Stimulated activated CD8-positive, alpha-beta memory T cell treated with anti-CD3 and anti-CD28 coated beads, Interleukin-15, amount 100 ng/mL, for 48 hours (primary cell): Measurements from ENCODE around the gene NEK6.
A peak's percentile ranks its signal among the peaks of the same experiment; 100 is the strongest.

Experiments used
- DNase-seq, 2 donors: peaks; one replicate each; pipeline ENCODE4 v3.0.0-alpha.2; 2020; ENCODE audit warnings: low read depth in 2 of 2

The NEK6 gene

DNA sequence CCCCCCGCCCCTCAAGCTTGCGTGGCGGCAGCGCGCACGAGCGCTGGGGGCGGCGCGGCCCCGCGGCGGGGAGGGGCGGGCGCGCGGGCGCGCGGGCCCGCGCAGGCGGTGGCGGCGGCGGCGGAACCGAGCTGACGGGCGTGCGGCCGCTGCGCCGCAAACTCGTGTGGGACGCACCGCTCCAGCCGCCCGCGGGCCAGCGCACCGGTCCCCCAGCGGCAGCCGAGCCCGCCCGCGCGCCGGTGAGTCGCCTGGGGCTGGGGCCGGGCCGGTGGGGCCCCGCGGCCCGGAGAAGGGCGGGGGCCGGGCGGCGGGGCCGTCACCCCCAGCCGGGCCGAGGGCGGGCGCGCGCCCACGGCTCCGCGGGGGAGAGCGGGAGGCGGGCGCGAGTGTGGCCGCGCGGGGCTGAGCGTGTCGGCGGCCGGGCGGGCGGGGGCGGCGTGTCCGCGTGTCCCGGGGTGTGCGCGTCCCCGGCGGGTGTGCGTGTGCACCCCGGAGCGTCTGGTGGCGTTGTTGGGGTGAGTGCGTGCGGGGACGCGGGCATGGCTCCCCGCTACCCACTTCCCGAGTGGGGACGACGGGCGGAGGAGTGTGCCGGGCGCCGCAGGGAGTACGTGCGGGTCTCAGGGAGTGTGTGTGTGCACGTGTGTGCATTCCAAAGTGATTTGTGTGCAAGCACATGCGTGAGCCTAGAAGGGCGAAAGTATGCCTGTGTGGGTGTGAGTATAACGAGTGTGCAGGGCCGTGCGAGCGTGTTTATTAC lies at the start of gene NEK6:
Gene NEK6 (plus strand): TSS at position 106 of the 763 bp plus-strand sequence. CDS start 44,016 bp downstream, outside the sequence.
- no peak for DNase-seq

- peak in 1 of 2 donors; percentile 30 for DNase-seq
These were observed 49.2 kb upstream of the NEK6 start for GRCh38 chr9:124208571-124208970.

- no peak for DNase-seq
These were observed 48.5 kb upstream of the NEK6 start for GRCh38 chr9:124209279-124209678.

DNA sequence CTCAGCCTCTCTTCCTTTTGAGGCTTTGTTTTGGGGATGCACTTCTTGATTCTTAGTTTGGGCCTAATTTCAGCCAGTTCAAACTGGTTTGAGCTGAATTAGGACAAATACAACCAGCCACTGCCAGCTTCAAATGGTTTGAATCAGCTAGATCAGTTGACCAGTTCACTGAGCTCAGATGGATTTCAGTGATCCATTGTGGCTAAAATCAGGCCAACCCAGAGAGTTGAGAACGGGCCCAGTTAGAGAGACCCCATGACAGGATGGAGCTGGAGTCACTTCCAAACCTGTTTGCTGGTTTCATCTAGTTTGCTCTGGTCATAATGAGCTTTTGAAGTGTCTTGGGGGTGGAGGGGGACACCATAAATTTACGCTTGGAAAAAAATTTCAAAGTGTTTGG lies 48.0 kb upstream of the NEK6 start:
- DNase-seq: no peak

DNA sequence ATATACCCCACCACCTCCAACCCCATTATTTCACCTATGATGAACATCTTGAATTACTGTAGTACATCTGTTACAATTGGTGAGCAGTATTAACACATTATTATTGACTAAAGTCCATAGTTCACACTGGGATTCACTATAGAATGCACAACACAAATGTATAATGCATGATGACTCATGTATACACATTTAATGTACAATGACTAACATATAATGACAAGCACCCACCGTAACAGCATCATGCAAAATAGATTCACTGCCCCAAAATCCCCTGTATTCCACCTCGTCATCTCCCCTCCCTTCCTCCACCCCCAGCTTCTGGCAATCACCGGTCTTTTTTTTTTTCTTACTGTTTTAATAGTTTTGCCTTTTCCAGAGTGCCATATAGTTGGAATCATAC lies 47.1 kb upstream of the NEK6 start:
- peak in 1 of 2 donors; percentile 41 for DNase-seq

DNA sequence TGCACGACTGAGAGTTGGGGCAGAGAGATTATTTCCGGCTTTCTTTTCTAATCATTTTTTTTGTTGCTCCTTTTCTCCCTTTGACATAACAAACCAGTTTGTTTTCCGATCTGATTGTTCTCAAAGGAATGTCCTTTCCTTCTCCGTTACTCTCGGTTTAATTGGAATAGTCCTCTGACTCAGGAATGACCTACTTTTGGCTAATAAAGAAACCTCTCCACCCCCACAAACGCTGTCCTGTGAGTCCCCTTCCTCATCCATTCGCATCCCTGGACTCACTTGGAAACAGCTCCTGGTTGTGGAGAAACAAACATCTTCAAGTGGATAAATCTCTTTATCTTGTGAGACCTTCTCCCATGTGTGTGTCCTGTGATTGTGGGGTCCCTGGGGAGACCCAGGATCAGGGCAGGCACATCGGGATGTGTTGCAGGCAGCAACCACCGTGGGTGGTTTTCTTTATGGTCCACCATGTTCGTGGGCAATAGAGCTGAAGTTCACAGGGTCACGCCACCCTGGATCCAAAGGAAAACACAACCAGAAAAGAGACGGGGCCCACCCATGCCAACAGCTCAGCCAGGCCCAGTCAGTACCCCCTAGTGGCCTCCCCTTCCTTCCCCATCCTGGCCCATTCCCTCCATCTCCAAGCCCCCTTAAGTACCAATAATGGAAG lies 45.2 kb upstream of the NEK6 start:
- no peak for DNase-seq

- DNase-seq: no peak
These were observed 44.4 kb upstream of the NEK6 start for GRCh38 chr9:124213396-124213795.

DNA sequence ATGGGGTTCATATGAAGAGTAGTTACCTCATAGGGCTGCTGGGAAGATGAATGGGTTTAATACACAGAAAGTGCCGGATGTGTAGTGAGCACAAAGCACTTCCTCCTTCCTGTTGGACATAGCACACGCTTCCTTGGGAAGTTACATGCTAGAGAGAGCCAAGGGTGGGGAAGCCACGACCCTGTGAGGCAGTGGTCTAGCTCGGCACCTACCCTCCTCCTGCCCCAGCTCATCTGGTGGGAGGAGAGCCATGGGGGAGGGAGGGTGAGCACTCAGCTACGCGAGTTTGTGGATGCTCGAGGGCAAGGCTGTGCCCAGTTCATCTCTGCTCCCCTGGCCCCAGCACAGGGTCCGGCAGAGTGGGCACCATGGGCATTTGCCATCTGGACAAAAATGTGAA lies 43.6 kb upstream of the NEK6 start:
- no peak for DNase-seq

DNA sequence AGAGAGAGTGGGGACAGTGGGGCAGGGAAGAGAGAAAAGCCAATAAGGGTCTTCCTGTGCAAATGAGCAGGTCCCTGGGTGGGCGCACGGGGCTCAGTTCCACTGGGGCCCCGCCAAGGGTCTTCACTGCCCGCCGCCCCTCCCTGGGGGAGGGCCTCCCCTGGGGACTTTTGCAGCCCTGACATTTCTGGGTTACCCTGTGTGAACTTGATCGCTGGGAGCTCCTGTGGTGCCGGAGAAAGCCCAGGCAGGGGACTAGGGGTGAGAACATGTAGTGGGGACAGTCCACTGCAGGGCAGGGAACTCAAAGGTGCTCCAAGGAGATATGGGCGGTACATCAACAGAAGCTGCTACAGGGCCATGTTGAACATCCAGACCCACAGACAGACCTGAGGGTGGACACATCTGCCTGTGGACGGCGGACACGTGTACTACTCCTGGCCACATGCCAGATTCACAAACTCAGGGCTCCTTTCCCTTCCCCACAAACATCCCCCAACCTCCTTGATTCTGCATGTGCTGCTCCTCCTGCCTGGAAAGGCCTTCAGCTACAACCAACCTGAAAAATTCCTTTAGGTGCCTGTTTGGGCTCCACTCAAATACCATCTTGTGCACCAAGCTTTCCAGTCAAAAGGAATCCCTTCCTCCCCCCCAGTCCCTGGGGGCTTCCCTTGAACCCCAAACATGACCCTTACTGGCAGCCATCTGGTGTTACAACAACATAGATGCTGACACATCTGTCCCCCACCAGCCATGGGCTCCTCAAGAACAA lies 43.0 kb upstream of the NEK6 start:
- DNase-seq: no peak

GRCh38 chr9:124215368-124215910 lies 42.3 kb upstream of the NEK6 start:
- no peak for DNase-seq

DNA sequence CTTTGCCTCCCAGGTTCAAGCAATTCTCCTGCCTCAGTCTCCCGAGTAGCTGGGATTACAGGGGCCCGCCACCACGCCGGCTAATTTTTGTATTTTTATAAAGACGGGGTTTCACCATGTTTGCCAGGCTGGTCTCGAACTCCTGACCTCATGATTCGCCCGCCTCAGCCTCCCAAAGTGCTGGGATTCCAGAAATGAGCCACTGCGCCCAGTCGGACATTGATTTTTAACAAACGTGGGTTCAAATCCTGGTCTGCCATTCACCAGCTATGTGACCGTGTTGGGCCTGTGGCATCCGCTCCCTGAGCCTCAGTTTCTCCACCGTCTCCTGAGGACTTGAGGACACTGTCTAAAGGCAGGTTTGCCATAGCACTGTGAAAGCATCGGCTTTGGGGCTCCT lies 41.8 kb upstream of the NEK6 start:
- DNase-seq: no peak

DNA sequence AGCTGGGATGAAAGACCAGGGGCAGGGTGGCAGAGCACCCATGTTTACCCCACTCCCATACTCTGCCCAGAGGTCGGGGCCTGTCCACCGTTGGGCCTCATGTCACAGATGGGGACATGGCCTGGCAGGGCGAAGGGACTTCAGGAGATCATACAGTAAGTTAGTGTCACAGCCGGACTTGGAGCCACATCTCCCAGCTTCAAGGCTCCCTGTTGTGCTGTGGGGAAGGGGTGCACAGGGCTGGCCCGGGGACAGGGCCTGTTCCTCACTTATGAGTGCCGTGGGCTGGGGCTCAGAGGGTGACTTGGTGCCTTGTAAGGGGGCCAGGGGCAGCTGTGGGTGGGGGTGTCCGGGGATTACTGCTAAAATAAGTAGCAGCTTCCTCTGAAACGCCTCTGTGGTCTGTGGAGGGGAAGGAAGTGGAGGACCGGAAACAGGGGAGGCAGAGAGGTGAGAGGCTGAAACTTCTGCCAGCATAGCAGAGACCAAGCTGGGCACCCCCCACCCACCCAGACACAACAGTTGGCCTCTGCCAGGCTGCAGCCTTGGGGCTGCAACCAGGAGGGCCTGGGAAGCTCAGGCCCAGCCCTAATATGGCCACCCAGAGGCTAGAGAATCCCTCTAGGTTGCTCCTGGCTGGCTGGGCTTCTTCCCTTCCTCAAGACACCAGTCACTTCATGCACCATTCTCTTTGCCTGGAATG lies 41.1 kb upstream of the NEK6 start:
- peak; percentile 62 to 66 for DNase-seq

DNA sequence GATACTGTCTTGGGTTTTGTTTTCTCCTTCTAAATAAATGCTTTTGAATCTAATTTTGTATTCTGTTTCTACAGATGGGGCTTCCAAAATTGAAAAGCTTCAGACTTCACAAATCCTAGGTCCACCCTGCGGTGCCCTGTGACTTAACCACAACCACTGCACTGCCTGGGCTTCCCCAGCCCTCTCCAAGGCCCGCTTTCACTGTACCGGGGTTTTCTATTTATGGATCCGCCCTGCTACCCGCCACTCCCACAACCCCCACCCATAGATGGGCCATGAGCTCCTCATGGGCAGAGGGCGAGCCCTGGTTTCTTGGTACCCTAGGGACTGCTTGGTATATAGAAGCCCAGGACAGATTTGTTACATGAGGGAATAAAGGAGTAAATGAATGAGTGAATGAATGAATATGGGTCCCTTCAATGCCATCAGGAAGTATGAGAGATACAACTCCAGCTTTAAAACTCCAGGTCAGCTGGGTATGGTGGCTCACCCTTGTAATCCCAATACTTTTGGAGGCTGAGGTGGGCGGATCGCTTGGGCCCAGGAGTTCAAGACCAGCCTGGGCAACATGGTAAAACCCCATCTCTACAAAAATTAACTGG lies 39.8 kb upstream of the NEK6 start:
- no peak for DNase-seq

DNA sequence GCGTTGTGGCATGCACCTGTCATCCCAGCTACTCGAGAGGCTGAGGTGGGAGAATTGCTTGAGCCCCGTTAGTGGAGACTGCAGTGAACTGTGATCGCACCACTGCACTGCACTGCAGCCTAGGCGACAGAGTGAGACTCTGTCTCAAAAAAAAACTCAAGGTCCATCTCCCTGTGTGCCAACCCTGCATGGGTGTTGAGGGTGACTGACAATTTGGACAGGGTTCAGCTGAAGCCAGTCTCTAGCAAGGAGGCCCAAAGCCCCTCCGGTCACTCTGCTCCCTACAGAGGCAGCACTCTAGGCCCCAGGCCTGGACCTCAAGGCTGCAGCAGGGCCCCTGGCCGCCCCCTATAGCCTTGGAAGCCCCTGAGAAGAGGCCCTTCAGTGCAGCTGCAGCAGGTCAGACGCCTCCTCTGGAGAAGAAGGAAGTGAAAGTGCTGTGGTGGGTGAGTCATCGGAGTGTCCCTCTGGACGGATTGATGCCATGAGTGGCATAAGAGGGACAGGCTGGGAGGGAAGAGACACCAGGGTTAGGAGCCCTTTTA lies 39.2 kb upstream of the NEK6 start:
- peak in 1 of 2 donors; percentile 54 for DNase-seq

DNA sequence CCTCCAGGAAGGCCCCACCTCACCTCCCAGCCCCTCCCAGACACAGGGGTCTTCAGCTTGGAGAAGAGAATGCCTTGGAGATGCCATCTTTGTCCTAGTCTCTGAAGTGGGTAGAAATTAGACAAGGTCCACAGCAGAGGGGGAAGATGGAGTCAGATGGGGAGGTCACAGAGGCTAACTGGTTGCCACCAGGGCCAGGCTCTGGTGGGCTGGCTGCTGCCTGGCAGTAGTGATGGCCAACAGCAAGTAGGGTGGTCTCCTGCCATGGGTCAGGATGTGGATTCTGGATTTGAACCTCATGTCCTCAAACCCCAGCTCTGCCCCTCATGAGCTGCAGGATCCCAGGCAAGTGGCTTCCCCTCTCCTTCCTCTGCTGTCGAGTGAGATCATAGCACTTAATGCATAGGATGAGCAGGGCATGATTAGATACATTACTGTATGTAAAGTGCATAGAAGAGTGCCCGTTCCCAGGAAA lies 38.7 kb upstream of the NEK6 start:
- no peak for DNase-seq

DNA sequence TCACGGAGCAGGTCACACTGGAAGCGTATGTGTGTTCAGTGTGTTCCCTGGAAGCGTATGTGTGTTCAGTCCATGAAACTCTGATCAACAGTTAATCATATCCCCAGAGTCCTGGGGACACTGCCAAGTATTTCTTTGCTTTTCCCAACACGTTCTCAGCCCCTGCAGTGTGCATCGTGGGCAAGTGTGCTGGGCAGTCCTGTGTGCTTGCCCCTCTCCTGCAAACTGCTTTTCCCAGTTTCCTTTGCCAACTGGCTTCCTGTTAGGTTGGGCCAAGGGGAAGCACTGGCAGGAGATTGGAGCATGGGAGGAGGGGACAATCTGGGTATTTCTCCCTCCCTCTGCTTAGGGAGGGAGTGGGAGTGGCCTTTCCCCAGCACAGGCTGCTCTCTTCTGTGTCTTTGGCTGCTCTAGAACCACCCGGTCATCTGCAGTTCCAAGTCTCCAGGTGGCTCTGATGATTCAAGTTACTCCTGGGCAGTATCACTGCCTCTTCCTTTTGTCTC lies 36.8 kb upstream of the NEK6 start:
- DNase-seq: no peak

DNA sequence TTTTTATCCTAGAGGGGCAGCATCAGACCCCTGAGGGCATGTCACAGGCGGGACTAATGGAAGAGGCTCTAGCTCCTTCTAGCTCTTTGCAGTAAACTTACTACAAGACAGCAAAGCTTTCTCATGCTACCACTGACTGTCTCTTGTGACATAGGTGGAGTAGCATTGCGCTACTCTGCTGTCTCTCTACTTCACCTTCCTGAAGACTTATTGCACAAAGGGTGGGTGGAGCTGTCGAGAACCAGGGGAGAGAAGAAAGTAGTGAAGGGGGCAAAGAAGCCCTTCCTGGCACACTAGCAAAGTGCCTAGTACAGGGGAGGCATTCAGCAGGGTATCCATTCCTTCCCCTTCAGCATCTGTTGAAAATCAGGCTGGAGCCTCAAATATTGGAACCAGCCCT lies 36.1 kb upstream of the NEK6 start:
- no peak for DNase-seq

DNA sequence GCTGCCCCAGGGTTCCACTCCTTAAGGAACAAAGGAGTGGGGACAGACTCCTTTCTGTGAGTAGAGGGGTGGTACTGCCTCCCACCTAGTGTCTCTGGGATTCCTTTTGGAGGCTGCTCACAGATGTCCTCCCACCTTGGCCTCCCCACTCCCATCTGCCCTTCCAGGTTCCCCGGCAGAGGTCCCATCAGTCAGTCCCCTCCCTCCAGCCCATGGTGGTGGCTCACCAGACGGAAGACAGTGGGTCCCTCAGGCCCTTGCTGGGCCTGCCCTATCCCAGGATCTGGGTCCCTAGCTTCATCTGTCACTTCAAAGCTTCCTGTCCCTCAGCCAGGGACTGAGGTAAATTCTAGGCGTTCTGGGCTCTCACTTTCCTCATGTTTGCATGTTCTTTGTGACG lies 35.6 kb upstream of the NEK6 start:
- no peak for DNase-seq

GRCh38 chr9:124222918-124223720 lies 34.6 kb upstream of the NEK6 start:
- no peak for DNase-seq

DNA sequence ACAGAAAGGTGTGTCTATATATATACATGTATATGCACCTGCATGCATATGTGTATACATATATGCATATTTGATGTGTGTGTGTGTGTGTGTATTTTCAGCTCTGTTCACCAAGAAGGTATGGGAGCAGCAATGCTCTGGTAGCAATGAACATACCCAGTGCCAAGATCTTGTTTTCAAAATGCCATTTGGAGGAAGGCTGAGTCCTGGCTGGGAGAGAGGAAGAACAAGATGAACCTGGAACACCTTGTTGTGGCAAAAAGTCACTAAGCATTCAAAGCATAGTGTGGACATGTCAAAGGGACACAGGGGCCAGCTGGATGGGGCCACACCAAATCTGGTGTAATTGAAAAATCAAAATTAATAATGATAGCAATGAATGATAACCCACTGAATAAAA lies 31.8 kb upstream of the NEK6 start:
- DNase-seq: no peak
